HK-2 (cell line): ENCODE results near the gene KCTD15.
A peak's percentile ranks its signal among the peaks of the same experiment; 100 is the strongest.

Experiments used
- DNase-seq: peaks from one replicate; pipeline ENCODE4 v3.0.0-alpha.2; 2018; ENCODE audit not compliant: unreplicated experiment

KCTD15 gene

DNA sequence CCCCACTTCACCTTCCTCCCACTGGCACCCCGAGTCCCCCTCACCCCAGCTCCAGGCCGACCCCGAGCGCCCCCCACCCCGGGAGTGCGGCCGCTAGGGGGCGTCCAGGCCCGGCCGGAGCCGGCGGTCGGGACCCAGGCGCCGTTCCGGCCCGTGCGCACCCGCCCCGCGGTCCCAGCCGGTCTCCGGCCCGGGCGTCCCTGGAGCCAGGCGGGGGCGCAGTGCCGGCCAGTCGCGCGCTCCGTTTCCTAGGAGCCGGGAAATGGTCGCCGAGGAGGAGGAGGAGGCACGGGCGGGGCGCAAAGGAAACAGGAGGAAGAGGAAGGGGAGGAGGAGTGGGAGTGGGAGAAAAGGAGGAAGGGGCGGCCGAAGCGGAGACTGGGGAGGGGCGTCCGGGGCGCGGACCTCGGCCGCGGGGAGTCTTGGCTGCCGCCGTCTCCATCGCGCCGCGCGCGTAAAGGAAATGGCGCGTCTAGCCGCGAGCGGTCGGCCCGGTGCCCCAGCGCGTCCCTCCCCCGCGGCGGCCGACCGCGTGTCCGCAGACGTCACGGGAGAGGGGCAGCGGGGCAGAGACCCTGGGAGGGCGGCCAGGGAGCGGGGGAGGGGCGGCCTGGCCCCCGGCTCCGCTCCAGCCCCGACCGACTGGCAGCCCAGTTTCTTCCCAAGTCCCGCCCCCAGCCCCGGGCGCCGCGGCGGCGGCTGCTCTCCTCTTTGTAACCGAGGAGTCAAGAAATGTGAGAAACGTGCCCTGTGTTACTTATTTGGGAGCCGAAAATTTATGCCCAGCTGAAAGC lies 1.1 kb upstream of the KCTD15 start:
- DNase-seq = peak; percentile 82

DNA sequence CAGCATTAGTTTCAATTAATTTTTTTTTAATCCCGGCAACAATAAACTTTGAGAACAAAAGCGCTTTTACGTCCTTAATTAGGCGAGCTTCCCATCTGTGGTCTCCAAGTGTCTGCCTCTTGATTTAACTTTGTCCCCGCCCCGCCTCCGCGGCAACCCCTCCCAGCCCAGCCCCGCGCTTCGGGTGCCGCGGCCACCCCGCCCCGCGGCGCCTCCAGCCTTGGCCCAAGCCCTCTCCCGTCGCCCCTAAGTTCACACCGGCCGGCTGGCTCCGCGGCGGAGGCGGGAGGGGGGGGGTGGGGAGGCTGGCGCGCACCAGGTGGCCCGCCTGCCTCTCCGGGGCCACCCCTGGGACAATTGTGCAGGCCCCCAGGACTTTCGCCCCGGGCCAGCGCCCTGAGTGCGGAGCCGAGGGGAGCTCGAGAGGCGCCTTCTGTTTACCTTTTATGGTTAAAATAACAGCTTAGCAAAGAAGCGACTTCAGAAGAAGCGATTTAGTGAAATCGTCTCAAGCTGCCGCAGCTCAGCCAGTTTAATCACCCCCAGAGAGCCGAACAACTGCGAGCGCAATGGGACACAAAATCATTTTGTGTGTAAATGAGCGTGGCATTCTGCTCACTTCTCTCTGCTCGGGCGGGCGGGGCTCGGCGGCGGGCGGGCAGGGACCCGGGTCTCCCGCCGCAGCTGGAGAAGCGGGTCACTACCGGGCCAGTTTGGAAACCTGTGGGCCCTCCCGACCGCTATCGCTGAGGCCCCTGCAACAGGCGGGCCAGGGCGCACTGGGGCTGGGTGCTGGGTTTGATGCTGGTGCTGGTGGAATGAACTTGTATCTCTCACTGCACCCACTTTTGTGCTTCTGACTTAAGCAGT lies 1.4 kb downstream of the KCTD15 start:
- no peak for DNase-seq

DNA sequence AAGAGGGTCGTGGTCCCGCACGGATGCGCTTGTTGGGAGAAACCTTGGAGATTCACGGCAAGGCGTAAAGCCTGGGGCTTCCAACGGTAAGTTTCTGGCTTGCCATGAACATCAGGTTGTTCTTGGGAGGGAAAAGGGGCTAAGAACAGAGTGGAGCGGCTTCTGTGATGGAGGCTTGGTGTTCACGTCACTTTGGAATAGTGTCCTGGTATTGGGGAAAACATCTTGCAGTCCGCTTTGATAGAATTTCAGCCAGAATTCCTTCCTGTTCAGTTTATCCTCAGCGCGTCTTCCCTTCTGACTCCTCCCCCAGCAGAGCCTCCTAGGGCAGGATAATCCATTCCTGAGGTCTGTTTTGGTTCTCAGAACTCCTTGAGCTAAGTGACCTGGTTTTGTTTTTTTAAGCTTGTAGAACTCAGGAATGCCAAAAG lies 2.0 kb downstream of the KCTD15 start:
- no peak for DNase-seq

DNA sequence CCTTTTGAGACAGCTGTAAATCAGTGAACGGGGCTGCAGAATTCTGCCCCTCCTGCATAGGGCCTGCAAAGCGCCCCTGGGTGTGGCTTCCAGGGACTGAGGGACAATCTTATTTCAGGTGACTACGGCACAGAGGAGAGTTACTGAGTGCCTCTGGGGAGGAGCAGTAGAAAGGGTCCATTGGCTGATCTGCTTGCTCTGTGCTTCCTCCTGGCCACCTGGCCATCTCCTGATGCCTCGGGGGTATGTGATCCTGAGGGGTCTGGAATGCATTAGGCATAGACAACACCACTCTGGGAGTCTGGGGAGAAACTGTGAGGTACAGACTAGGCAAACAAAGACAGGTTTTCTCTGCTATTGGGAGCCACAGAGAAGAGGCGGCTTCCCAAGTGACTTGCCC lies 2.8 kb downstream of the KCTD15 start:
- no peak for DNase-seq

DNA sequence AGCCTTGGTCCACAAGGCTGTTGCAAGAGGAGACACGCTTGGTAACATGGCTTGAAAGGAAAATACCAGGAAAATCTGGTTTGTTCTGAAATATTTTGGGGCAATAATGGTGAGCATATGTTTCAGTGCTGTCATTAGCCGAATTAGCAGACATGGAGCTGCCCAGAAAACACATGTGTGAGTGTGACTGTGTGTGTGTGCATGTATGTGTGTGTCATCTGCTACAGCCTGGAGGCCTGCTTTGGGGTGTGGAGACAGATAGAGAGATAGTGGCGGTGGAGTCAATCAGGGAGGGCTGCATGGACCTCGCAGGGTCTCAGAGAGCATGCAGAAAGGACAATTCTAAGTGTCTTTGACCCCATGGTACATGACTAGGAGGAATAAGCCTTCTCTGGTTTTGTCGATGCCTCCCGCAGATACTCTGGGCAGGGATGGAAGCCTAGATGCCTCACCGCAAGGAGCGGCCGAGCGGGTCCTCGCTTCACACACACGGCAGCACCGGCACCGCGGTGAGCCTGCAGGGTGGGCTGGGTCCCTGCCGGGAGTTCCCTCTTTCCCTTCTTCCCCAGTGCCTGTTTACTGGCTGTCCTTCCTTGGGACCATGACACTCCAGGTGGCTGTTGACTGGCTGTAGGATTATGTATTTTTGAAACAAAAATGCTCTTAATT lies 3.5 kb downstream of the KCTD15 start:
- no peak for DNase-seq

DNA sequence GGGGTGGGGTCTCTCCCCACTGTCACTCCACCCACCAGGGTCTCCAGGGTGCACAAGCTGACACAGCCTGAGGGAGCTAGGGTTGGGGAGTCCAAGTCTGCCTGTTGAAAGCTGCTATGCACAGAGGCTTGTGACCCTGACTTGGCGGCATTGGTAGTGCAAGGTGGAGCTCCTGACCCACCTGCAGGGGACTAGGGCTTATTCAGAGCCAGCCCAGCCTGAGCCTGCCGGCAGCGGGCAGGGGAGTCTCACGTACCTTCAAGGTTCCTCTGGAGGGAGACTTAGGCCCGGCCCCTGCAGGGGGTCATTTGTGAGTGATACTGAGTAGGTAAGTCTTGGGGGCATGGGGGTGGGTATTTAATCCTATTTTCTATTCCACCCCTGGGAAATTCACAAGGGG lies 4.7 kb downstream of the KCTD15 start:
- DNase-seq = no peak

DNA sequence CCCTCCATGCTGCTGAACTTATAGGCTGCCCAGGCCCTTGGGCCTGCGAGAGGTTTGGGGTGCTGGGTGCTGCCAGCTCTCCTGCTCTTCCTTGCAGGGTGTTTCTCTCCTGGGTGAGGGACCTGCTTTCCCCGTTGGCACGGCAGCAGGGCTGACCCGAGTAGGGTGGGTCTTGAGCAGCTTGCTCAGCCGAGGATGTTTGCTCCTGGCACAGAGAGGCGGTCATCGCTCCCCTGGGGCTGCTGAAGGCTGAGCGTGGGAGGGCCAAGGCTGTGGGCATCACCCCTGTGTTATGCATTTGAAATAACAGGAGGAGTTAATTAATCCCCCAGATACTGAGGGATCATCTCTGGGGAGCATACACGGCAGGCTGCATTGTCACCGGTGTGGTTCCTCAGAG lies 5.3 kb downstream of the KCTD15 start:
- DNase-seq = no peak

DNA sequence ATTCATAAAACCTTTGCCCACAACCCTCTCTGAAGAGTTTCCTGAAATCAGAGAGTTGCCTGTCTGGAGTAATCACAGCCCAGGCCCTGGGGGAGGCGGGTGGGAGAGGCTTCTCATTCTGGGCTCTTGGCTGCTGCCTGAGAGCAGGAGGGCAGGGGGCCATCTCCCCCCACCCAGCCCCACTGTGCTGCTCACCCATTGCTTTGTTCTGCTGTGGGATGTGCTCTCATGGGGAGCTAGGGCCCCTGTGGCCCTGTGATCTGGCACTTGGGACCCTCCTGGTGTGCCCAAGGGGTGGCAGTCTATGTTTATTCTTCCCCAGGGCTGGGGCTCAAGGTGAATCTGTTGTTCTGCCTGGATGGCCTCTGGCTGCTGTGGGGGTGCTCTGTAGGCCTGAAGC lies 6.1 kb downstream of the KCTD15 start:
- no peak for DNase-seq

DNA sequence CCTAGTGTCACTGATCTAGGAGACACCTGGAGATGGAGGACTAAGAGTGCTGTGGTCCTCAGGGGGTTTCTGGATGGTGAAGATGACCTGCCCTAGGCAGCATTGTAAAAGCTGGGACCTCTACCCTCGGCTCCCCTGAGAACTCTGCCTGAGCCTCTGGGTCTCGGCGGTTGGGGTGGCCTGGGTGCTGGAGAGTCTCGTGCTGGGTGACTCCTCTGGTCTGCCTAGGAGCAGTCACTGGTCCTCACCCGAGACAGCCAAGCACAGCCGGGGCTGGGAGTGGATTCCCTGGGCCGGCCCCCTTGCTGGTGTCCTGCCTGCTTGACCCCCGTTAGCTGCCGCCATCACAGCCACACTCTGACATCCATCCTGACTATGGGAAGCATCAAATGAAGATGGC lies 6.7 kb downstream of the KCTD15 start:
- no peak for DNase-seq

DNA sequence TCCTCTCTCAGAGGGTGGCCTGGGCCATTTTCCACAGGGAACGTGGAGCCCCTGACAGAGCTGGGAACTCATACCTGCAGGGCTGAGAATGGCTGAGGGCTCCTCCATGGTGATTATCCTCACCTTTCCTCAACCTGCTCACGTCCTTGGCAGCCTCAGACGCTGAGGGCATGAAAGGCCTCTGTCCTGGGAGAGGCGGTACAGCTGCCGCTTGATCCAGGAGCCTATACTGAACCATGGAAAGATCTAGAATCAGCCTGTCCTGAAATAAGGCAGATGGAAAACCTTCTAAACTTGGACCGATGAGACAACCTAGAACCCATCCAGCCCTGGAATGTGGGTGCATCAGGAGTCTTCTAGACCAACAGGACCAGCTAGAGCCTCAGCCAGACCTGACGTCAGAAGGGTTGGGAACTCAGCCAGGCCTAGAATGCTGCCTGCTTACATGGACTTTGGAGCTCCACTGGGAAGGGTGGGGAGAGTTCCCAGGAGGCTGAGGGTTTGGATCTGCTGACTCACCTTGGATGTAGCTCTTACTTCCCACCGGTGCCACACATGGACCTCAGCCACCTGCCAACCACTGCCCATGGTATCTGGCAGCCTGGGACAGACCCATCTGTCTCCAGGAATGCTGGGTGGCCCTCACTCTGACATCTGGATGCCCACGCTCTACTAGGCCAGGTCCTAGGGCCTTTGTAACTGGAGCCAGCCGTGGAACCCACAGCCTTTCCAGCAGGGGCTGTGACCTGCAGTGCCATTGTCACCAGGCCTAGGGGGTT lies 7.5 kb downstream of the KCTD15 start:
- no peak for DNase-seq

DNA sequence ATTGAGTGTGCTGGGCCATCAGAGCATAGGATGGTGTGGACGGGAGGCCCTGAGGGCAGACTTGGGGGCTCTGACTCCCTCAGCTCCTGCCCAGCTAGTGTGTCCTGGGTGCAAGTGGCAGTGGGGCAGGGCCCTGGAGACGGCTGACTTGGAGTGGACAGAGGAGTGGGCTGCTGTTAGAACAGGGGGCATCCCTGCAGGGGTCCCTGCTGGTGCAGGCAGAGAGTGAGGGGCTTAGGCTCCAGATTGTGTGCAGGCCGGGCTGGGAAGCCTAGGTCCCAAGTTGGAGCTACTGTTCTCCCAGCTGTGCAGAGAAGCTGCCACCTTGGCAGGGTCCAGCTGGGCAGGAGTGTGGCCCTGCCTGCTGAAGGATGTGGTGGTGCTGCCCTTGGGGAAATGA lies 8.6 kb downstream of the KCTD15 start:
- DNase-seq = no peak

DNA sequence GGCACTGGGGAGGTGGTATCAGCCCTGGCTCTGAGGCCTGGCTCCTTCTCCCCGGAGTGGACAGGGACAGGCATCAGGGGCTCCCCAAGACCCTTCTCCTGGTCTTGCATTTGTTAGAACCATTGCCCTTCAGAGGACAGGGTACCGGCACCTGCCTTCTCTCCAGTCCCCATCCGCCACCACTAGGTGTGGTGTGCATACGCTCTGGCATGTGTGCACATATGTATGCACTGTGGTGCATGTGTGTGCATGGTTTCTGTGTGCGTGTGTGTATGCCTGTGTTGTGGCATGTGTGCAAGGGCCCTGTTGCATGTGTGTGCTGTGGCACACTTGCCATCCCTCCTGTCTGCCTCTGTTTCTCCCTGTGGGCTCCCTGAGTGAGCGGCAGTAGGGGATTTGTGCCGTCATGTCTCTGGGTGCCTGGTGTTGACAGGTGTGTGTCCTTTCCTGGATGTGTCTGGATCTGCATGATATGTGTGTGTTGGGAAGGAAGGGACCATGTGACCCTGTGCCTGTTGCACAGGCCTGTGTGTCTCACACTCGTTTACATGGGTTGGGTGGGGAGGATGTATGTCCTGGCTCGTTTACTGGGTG lies 9.3 kb downstream of the KCTD15 start:
- no peak for DNase-seq

DNA sequence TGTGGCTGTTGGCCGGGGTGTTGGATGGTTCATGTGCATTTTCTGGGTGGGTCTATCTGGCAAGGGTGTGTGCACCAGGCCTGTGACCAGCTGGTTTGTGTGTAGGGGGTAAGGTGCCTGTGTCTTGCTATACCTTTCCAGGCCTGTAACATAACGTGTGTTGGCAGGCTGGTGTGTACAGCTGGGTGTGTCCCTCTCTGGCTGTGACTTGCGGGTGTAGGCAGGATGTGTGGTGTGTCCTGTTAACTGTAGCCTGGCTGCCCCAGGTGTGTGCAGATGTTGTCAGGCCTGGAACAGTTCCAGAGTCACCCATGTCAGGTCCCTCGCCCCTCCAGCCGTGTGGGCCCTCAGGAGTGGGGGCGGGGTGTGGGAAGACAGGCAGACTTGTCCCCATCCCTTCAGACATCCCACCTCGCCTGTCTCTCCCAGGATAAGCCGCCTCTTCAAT lies 9.8 kb downstream of the KCTD15 start:
- no peak for DNase-seq

DNA sequence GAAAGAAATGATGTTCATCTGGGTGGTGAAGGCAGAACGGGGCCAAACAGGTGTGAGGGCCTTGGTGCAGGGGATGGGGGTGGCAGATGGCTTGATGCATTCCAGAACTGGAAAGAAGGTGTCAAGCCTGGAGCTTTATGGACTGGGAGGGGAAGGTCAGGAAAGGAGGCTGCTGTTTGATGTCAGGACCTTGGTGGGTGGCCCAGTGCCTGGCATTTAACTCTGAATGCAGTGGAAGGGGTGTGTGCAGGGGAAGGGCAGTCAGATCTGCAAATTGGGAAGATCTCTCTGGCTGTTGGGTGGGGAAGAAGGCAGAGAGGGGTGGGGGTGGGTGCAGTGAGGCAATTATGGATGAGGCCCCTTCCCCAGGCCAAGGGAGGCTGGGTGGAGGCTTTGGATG lies 11.7 kb downstream of the KCTD15 start:
- DNase-seq = no peak

DNA sequence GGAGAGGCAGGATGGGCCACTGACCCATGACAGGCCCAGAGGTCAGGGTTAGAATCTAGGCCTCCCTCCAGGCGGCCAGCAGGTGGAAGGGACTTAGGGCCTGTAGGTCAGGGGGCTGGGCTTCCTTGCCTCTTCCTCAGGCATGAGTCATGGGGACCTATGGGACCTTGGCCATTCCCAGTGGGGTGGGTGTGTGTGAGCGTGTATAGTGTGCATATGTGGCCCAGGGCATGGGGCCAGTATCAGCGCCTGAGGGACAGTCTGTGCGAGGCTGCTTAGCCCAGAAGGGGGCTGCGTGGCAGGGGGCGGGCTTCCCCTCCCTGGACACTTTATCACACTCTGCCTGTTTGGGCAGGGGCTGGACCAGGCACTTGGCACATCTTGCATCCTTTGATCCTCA lies 13.3 kb downstream of the KCTD15 start:
- DNase-seq = no peak

DNA sequence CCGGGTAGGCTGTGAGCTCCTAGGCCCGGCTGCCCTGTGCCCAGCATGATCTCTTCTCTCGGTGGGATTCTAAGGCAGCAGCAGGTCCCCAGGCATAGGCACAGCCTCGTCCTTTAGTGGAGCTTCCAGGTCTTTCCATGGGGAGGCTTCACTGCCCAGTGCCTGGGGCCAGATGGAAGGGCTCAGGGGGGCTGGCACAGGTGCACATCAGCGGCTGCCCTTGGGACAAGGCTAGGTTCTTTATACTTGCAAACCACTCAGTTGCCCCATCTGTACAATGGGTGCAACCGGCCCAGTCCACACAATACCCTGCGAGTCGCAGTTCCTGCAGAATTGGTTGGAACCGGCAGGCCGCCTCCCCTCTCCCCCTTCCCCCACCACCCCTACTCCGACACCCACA lies 14.2 kb downstream of the KCTD15 start:
- DNase-seq = no peak

DNA sequence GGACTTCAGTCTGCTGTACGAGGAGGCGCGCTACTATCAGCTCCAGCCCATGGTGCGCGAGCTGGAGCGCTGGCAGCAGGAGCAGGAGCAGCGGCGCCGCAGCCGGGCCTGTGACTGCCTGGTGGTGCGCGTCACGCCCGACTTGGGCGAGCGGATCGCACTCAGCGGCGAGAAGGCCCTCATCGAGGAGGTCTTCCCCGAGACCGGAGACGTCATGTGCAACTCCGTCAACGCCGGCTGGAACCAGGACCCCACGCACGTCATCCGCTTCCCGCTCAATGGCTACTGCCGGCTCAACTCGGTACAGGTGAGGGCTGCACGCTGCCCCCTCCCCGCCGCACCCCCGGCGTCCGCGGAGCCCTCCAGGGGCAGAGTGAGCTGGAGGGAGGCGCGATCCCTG lies 14.6 kb downstream of the KCTD15 start:
- DNase-seq = no peak

DNA sequence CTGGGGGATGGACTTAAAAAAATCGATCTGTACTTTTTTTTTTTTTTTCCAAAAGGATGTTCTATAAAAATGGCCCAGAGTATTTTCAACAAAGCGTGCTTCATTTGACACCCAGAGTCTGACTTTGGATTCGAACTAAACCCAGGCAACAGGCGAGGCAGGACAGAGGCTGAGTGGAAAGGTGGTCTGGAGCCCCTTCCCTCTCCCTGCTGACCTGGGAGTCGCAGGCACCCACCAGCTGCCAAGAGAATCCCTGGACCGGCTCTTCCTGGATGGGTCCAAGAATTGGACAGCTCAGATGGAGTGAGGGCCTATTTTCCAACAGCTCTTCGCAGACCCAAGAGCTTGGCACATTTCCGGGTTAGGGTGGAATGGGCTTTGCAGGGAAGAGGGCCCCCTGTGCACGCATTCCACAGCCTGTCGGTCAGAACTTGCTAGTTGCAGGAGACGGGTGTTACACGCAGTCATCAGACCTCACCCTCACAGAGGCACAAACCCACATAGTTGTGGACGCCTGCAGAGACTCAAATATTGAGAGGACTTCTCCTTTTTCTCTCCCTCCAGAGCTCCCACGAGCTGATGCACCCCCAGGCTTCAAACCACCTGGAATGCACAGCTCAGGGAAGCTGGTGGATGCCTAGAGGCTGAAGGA lies 15.2 kb downstream of the KCTD15 start:
- DNase-seq = no peak

DNA sequence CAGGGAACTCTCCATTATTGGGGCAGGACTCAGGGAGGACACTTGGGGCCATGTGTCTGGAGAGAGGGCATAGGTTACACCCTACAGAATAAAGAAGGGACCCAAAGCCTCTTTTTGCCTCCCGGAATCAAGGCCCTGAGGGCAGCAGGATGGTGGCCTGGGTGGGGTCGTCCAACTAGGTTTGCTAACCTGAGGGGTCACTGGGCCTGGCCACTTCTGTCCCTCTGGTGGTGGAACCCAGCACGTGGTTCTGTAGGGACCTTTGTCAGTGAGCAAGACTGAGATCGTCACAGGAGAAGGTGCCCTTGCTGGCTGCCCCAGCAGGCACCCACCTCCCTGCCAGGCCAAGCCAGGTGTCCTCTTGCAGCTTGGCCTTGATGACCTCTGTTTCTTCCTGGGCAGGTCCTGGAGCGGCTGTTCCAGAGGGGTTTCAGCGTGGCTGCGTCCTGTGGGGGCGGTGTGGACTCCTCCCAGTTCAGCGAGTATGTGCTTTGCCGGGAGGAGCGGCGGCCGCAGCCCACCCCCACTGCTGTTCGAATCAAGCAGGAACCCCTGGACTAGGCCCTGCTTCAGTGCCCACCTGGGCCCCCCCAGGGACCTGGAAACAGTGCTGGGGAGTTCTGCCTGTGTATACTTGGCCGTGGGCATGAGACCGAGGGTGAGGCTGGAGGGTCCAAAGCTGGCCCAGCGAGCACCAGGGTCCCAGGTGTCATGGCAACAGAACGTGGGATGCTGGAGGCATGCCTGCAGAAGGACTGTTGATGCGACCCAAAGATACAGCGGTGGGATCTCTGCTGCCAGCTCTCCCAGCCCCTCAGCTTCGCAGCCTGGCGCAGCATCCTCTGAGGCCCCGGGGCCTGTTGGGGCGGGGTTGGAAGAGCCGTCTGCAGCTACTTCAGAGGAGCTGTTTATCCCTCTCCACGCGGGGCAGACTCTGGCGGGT lies 16.0 kb downstream of the KCTD15 start:
- no peak for DNase-seq
